Tibial nerve (tissue), 3 donors: ENCODE data around the gene NFE2L2.

ENCODE experiments used
- POLR2A ChIP-seq, 2 donors: fragments of 450-650 bp; IDR thresholded peaks; one replicate each; pipeline ENCODE4 v1.6.1; 2017; ENCODE audit warnings: antibody characterized with exemption in 2 of 2, mild to moderate bottlenecking in 2 of 2, moderate library complexity in 2 of 2
- TF ChIP-seq, protein P1 (sequence below), 5 experiments: fragments of 200-600 bp in 3 of 5; fragments of 450-650 bp in 2 of 5; sonication (generic) in 3 of 5; IDR thresholded peaks; one replicate each; pipeline ENCODE4 v1.5.1; 2016 to 2019; ENCODE audit warnings: antibody characterized with exemption in 5 of 5, mild to moderate bottlenecking in 3 of 5, moderate library complexity in 2 of 5

DNA sequence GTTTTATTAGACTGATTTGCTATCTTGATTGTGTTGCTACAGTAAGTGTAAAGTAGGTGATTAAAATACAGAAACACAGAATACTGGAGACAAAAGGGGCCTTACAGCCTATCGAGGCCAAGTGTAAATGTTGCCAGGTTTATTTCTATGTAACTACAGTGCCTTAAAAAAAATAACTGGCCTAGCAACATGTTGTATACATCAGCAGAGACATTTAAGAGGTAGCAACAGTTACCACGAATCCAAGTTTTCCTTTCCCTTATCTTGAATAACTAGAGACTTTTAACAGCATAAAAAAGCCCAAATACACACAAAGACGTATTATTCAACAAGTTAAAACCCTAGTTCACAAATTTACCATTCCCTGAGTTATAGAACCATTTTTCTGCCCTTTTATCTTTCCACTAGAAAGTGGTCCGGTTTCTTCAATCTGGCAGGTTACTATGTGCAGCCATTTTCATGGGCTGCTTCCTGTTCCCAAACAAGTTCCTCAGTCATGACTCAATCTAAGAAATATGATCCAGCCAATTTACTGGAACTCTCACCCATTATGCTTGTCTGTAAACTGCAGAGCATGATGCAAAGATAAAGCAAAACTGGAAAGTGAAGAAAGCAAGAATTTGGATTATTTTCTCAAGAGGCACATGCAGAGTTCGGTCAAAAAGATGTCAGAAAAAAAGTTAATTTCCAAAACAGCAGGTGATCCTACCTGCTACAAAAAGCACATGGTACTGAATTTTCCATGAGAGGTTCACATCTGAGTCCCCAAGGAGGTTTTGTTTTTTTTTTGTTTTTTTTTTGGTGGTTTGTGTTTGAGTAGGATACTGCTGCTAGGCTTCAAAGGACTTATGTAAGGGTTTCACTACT lies 22.2 kb downstream of the NFE2L2 start:
- TF ChIP-seq, protein P1, sequence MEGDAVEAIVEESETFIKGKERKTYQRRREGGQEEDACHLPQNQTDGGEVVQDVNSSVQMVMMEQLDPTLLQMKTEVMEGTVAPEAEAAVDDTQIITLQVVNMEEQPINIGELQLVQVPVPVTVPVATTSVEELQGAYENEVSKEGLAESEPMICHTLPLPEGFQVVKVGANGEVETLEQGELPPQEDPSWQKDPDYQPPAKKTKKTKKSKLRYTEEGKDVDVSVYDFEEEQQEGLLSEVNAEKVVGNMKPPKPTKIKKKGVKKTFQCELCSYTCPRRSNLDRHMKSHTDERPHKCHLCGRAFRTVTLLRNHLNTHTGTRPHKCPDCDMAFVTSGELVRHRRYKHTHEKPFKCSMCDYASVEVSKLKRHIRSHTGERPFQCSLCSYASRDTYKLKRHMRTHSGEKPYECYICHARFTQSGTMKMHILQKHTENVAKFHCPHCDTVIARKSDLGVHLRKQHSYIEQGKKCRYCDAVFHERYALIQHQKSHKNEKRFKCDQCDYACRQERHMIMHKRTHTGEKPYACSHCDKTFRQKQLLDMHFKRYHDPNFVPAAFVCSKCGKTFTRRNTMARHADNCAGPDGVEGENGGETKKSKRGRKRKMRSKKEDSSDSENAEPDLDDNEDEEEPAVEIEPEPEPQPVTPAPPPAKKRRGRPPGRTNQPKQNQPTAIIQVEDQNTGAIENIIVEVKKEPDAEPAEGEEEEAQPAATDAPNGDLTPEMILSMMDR (IDR thresholded peaks at IDR 0.05) = no peak
- TF ChIP-seq POLR2A (IDR thresholded peaks at IDR 0.05) = no peak
